Measurements from ENCODE around the gene MACROD2.

DNA sequence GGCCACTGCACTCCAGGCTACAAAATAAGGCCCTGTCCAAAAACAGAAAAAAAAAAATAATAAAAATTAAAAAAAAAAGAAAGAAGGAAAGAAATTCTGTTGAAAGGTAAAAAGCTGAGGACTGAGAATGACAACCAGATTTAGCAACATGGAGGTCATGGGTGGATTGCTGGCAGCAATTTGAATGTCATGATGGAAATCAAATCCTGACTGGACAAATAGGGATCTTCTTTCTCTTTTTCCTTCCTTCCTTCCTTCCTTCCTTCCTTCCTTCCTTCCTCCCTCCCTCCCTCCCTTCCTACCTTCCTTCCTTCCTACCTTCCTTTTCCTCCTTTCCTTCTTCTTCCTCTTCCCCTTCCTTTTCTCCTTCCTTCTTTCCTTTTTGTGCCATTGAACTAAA lies 895.4 kb downstream of the MACROD2 start:
- no peak for TF ChIP-seq POLR2A (IDR thresholded peaks at IDR 0.05)
- TF ChIP-seq, protein P1, sequence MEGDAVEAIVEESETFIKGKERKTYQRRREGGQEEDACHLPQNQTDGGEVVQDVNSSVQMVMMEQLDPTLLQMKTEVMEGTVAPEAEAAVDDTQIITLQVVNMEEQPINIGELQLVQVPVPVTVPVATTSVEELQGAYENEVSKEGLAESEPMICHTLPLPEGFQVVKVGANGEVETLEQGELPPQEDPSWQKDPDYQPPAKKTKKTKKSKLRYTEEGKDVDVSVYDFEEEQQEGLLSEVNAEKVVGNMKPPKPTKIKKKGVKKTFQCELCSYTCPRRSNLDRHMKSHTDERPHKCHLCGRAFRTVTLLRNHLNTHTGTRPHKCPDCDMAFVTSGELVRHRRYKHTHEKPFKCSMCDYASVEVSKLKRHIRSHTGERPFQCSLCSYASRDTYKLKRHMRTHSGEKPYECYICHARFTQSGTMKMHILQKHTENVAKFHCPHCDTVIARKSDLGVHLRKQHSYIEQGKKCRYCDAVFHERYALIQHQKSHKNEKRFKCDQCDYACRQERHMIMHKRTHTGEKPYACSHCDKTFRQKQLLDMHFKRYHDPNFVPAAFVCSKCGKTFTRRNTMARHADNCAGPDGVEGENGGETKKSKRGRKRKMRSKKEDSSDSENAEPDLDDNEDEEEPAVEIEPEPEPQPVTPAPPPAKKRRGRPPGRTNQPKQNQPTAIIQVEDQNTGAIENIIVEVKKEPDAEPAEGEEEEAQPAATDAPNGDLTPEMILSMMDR (IDR thresholded peaks at IDR 0.05) = no peak
